Adipose tissue (tissue), 3 donors: ENCODE results near the gene TSPAN18. TPM values are rescaled to one million over a fixed set of nuclear protein-coding genes. Genes with fewer than 3 reads are reported as not detected.

ENCODE experiments used
- H3K27ac ChIP-seq: one replicate; pipeline ENCODE4 v1.5.1; 2013; ENCODE audit warnings: low read depth, low read length
- WGBS, 3 donors: extraction: QIAGEN DNeasy Blood & Tissue Kit; methylation state at CpG; one replicate each; pipeline ENCODE4 v1.1.7; 2013; 5-methylcytosine and 5-hydroxymethylcytosine counted together
- polyA plus RNA-seq, 3 donors: library from polyadenylated mRNA; stranded (reverse); fragments of 200-250 nt; gene quantifications; one replicate each; pipeline ENCODE4 v1.2.3, GENCODE V29; 2013
- donor health status: healthy with polysubstance abuse.
- donor health status: Bipolar disorder and iron deficiency.
- donor health status: healthy.

The TSPAN18 gene
- polyA plus RNA-seq, 3 donors: 1.6 to 15.6 (median 14.4) TPM

DNA sequence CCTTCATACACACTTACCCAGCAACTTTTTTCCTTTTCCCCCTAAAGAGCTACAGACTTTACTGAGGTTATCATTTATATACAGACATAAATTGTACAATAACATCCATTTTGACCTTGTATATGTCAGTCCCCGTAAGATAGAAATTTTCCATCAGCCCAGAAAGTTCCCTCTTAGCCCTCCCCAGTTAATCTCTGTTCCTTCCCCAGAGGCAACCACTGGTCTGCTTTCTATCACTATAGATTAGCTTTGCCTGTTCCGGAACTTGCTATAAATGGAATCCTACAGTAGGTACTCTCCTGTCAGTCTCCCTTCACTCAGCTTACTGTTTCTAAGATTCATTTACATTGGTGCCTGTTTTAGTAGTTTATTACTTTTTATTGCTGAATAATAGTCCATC, 54.9 kb downstream of the TSPAN18 start:
- H3K27ac ChIP-seq: no peak overlapping the region
- 82 to 94% (median 93%) methylated on average over 2 of the region's 2 CpGs for WGBS, 3 donors

DNA sequence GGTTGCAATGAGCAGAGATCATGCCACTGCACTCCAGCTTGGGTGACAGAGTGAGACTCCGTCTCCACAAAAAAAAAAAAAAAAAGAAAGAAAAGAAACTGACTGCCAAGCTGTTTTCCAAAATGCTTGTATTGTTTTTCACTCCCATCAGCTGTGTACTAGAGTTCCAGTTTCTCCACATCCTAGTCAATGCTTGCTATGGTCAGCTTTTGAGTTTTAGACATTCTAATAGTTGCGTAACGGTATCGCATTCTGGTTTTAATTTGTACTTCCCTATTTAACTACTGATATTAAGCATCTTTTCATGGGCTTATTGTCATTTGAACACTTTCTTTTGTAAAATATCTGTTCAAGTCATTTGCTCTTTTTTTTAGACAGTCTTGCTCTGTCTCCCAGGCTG, 55.7 kb downstream of the TSPAN18 start:
- 75 to 97% (median 79%) methylated on average over 4 of the region's 4 CpGs for WGBS, 3 donors
- no peak overlapping the region for H3K27ac ChIP-seq

DNA sequence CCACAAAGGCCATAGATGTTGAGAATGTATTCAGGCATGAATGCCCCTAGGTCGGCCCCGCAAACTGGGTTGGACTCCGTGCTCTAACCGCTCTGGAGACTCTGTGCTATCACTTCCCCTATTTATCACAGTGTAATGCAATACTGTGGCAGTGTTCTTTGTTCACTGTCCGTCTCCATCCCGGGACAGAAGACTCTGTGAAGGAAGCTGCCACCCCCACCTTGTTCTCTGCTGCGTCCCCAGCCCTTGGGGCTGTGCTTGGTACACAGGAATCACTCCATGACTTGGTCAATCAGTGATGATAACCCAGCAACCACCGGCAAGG, 57.6 kb downstream of the TSPAN18 start:
- H3K27ac ChIP-seq: no peak overlapping the region
- WGBS, 3 donors: 52 to 62% (median 56%) methylated on average over 8 of the region's 8 CpGs

DNA sequence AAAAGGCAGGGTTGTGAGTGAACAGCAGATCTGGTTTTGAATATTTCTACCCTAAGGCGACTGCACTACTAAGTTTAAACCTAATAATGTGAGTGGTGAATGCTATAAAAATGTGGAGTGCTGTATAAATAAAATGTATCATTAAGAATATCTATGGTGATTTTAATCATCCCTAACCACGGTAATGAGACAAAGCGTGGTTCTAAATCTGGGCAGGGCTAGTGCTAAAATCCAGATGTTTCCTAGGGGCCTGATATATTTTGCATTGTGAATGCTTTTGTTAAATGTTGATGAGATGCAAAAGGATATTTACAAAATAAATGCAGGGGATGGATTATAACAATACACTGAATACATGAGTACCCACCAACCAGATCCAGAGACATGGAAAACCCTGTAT, 58.1 kb downstream of the TSPAN18 start:
- H3K27ac ChIP-seq: no peak overlapping the region
- WGBS, 3 donors: 68 to 75% (median 73%) methylated on average over 3 of the region's 3 CpGs

DNA sequence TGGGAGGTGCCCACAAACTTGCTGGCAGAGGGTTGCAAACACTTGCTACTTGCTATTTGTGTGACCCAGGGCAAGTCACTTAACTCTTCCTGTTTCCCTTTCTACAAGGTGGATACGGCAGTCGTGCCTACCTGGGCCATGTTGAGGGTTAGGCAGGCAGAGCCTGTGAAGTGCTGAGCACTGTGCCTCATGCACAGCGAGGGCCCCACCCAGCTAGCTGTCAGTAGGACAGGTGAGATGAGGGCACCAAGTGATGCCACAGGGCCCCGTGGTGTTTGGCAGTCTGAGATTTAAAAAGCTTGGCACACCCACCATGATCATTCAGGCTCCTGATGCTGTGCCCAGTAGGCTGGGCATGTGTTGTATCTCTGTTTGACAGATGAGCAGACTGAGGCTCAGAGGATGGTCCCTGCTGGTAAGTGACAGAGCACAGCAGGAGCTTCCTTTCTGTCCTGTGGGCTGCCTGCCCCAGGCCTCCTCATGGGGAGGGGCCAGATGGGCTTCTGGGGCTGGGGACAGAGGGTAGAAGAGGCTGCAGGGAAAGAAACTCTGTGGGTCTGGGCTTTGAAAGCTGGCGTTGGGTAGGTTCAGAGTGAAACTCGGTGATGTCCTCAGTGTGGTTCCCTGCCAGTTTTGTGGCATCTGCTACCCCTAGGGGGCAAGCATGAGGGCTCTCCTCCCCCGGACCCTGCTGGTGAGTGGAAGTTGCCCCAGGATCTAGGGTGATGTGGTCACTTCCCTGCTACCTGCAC, 59.3 kb downstream of the TSPAN18 start:
- 47 to 68% (median 66%) methylated on average over 7 of the region's 7 CpGs for WGBS, 3 donors
- no peak overlapping the region for H3K27ac ChIP-seq

DNA sequence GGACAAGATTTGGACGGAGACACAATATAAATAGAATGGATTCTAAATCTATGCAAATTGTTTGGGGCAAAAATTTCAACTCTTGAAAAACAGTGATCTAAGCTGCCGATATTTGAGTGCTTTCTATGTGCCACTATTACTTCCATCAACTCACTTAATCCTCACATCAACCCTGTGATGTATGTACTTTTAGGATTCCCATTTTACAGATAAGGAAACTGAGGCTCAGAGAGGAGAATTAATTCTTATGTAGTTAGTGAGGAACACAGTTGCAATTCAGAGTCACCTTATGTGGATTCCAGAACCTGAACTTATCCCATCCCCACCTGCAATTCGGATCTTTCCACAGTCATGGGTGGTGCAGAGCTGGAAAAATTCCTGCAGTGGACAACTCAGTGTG, 60.3 kb downstream of the TSPAN18 start:
- WGBS, 3 donors: 82 to 93% (median 92%) methylated on average over 3 of the region's 3 CpGs
- no peak overlapping the region for H3K27ac ChIP-seq

DNA sequence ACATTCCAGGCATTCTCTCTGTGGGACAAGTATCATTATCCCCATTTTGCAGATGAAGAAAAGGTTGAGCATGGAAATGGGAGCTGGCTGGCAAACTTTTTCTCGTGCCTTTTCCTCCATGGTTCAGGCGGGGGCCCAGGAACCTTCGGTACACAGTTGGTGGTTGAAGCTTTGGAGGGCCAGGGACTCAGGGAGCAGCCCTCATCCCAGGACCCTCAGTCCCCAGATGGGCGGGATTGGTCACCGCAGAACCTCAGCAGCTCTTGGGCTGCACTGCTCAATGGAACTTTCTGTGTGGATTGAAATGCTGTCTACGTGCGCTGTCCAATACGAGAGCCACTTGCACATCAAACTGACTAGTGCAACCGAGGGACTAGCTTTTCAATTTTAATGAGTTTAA, 61.2 kb downstream of the TSPAN18 start:
- WGBS, 3 donors: 80 to 89% (median 88%) methylated on average over 9 of the region's 9 CpGs
- H3K27ac ChIP-seq: no peak overlapping the region

DNA sequence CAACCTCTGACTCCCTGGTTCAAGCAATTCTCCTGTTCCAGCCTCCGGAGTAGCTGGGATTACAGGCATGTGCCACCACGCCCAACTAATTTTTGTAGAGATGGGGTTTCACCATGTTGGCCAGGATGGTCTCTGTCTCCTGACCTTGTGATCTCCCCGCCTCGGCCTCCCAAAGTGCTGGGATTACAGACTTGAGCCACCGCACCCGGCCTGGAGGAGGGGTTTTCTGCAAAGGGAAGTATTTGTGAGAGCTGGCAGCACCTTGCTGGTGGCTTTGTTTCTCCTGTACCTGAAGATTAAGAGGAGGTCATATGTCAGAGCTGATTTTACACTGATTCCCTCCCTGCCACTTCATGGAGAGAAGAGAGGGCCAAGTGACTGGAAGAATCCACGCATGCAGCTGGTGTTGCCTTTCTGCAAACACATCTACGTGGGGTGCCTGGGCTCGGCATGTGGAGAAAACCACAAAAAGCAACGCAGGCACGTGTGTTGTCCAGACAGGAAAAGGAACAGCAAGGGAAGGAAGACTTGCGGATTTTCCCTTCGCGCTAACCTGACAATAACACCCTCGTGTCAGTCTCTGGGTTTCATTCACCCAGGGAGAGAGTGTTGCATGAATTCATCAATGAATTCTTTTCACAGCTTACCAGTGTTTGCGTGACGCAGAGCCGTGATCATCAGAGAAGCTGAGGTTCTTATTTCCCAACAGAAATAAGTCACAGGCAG, 61.9 kb downstream of the TSPAN18 start:
- WGBS, 3 donors: 50 to 63% (median 56%) methylated on average over 18 of the region's 18 CpGs
- no peak overlapping the region for H3K27ac ChIP-seq

DNA sequence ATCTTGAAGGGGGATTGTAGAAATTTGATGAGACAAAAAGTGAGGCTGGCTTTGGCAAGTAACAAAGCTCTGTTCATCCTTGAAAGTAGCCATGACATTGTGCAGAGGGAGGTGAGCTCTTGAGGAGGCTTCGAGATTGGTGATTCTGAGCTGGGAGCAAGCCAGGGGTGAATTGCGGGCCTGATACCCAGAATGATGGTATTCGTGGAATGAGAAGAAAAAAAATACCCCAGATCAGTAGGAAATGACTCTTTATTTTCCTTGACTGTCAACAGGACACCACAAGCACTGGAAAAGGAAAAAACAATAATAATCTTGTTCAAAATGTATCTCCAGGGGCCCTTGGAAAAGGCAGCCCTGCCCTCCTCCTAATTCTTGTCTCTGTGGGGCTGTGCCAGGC, 62.7 kb downstream of the TSPAN18 start:
- H3K27ac ChIP-seq: no peak overlapping the region
- WGBS, 3 donors: 32 to 48% (median 47%) methylated on average over 3 of the region's 3 CpGs

DNA sequence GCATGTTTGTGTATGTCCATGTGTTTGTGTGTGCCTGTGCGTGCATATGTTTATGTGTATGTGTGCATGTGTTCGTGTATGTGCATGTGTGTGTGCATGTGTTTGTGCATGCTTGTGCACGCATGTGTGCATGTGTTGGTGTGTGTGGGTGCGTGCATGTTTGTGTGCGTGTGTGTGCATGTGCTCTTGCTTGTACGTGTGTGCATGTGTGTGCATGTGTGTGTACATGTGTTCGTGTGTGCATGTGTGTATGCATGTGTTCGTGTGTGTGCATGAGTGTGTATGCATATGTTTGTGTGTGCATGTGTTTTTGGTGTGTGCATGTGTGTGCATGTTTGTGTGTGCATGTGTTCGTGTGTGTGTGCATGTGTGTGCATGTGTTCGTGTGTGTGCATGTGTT, 63.4 kb downstream of the TSPAN18 start:
- no peak overlapping the region for H3K27ac ChIP-seq
- WGBS, 3 donors: 78 to 96% (median 95%) methylated on average over 10 of the region's 10 CpGs

DNA sequence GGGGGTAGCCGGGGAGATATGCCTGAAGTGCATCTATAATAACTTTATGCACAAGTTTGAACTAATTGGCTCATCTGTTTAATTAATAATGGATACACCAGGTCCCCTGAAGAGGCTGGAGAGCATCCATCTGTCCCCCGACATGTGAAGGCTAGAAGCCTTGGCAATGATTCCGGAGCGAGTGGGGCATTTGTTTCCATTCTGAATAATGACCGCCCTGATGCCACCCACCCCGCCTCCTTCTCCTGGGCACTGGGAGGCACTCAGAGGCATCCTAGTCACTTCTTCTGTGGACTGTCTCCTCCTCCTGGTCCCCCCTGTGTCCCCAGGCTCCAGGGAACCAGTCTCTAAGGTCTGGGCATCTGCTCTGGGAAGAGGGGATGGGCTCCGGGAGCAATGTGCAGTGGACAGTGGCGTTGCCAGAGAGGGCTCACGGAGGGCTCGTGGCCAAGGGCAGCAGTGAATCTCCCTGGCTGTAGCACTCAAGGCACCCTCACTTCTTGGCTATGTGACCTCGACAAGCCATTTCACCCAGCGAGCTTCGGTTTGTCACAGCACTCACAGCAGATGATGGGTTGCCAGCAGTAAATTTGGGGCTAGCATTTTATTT, 64.7 kb downstream of the TSPAN18 start:
- H3K27ac ChIP-seq: no peak overlapping the region
- WGBS, 3 donors: 72 to 94% (median 93%) methylated on average over 13 of the region's 13 CpGs

DNA sequence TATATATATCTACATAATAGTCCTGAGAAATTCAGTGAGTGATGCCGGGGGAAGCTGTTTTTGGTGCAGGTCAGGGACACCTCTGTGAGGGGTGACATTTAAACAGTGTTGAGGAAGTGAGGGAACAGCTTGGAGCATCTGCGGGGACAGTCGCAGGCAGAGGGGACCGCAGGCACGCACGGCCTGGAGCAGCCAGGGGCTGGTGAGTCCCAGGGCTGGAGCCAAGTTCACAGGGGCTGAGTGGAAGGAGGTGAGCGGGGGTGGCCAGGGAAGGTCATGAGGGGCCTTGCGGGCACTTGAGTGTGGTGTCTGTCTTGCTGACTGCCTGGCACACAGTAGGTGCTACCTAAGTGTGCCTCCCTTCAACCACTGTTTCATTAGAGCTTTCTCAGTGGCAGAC, 65.4 kb downstream of the TSPAN18 start:
- no peak overlapping the region for H3K27ac ChIP-seq
- WGBS, 3 donors: 71 to 94% (median 92%) methylated on average over 8 of the region's 8 CpGs

DNA sequence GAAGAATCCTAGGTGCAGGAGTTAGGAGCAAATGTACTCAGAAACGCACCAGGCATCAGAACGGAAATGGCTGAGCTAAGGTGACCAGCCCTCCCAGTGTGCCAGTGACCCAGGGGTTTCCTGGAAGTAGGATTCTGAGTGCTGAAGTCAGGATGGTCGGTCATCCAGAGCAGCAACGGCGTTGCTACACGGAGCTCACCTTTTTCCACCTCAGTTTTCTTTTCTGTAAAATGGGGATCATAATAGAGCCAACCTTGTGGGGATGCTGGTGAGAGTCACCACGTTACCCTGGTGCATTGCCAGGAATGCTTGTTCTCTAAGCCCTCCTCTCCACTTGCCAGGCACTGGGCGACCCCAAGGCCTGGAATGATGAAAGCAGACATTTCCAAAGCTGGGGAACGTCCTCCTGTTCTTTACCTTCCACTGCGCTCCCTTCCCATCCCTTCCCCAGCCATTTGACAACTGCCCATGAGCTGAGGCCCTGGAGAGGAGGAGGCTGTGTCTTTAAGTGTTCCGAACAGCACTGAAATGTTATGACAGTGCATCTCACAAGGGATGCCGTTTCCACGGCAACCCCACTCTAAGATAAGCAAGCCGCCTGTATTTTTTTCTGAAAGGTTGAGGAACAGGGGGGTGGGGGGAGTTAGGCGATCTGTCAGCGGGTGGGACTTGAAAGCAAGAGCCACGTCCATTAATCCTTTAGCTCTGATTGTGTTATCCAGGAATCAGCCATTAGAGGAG, 66.8 kb downstream of the TSPAN18 start:
- 43 to 60% (median 60%) methylated on average over 17 of the region's 17 CpGs for WGBS, 3 donors
- H3K27ac ChIP-seq: no peak overlapping the region

DNA sequence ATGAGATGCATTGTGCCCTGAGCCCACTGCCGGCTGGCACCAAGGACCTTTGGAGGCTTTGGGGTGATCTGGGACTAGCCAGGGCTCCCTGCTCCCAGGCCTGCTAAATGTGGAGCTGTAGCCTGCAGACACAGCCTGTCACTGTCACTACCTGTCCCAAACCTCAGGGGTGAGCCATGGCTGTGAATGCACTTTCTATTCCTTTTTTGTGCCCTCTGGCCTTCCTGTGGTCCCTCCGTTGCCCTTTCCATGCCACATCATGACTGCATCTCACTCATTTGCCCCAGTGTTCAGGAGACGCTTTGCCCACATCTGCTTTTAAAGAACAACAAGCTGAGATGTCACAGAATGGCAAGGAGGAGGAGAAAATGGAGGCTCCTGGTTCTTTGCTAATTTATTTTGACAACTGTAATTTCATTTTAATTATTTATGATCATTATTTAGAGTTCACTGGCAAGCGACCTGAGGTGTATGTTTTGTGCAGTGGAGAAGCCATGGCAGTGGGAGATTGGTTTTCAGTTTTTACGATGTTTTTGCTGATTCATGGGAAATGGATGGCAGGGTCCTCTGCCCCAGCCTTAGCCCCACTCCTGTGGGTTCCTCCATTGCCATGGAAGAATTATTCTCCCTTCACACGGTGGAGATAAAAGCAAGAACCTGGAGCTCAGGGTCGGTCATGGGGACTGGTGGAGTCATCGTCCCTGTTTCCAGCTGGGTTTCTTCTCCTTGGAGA, 69.2 kb downstream of the TSPAN18 start:
- WGBS, 3 donors: 73 to 77% (median 76%) methylated on average over 8 of the region's 8 CpGs
- no peak overlapping the region for H3K27ac ChIP-seq

DNA sequence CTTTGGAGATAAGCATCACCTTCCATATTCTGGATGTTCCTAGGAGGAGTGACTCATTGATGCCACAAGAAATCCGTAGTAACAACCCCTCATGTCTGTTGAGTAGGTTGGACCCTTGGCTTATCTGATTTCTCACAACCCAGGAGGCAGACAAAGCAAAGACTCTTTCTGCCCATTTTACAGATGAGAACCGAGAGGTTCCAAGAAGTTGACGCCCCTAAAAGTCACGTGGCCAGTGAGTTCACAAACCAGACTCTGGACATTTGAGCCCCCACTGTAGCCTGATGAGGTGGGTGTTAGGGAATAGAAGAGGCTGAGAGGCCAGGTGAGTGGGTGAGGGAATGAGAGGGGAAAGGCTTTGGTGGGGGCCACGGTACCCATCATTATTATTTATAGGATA, 70.3 kb downstream of the TSPAN18 start:
- H3K27ac ChIP-seq: no peak overlapping the region
- WGBS, 3 donors: 69 to 91% (median 91%) methylated on average over 5 of the region's 5 CpGs

DNA sequence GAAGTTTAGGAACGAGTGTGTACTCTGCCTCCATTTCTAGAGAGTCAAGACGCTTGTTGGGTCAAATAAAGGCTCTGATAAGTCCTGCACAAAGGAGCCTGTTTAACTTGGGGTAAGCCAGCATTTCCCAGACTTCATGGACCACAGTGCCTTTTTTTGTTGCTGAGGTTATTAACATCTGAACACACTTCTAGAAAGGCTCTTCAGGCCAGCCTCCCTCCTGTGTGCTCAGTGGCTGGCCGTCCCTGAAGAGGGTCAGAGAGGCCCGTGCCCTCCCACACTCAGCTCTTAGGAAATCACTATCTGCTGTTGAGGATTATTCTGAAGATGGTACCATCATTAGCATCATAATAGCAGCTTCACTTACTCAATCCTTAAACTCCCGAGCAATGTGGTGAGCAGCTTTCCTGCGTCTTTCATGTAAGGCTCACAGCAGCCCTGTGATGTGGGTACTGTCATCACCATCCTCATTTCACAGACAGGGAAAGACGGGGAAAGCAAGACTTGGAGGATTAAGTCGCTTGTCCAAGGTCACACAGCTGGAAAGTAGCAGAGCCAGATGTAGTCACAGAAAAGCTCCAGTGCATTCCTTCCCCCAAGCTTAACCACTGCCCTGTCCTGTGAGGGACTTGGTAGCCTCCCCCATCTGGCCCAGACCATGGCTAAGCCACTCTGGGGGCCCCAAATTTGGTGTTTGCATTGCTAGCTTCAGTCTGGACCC, 71.3 kb downstream of the TSPAN18 start:
- H3K27ac ChIP-seq: no peak overlapping the region
- 53 to 75% (median 70%) methylated on average over 8 of the region's 8 CpGs for WGBS, 3 donors

DNA sequence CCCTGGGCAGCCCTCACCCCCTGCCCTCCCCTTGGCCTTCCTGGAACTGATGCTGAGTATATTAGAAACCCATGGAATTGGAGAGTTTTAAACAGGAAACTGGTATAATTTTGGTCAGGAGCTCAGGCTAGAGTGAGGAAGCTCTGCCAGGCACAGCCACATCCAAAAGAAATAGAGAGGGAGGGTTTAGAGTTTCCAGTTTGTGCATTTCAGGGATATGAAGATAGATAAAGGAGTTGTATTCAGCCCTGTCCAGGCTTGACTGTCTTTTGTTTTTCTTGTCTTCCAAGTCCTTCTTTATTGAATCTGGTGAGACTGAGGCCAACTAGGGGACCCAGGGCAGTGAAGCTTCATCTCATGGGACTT, 71.8 kb downstream of the TSPAN18 start:
- no peak overlapping the region for H3K27ac ChIP-seq

DNA sequence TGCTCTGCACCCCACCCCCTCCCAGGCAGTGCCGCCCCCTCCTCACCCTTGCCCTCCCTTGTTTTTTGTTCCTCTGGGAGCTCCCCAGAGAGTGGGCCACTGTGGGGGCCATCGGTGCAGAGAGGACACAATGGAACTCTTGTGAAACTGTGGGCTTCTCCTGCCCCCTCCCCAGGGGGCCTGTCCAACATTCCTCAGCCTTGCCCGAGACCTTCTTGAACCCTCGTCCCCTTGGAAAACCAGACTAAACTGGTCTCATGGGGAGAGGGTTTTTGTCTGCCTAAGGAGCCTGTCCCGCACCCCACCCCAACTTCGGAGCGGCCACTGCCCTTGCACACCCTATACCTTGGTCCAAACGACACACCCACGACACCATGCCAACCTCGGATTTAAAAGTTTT, 72.2 kb downstream of the TSPAN18 start:
- no peak overlapping the region for H3K27ac ChIP-seq
- WGBS, 3 donors: 55 to 79% (median 77%) methylated on average over 10 of the region's 10 CpGs
